Measurements from ENCODE around the gene CD58. TPM values are rescaled to one million over a fixed set of nuclear protein-coding genes. Genes with fewer than 3 reads are reported as not detected.

Gene CD58
- total and polyA plus RNA-seq, 7 donors: 4.7 to 11.9 (median 7.8) TPM

- intact Hi-C loops (cut with DNase I): loop anchor here (5.0 kb wide), 2 partner anchors 43 to 58 kb away; no protein-coding TSS in a partner anchor
- Histone ChIP-seq H3K27ac (peak overlapping the region; percentile 80), H3K4me1 (peaks cover 23% of the 10 kb centered on the region), H3K9me3 (no peaks in the 10 kb centered on the region), H3K36me3 (ENCODE audit: insufficient read depth in 1 of 2, low read depth in 1 of 2) (no peaks in the 10 kb centered on the region), H3K4me3 (peak overlapping the region; percentile 20), H3K27me3 (ENCODE audit: insufficient read depth in 3 of 3, low read length in 2 of 3) (no peaks in the 10 kb centered on the region)
- DNase-seq (peak; percentile 59 to 90), ATAC-seq (peak; percentile 91 to 93 (median 92))
- 29 to 54% (median 42%) methylated on average over 14 of the region's 14 CpGs for WGBS, 3 donors
- TF ChIP-seq, protein P1, sequence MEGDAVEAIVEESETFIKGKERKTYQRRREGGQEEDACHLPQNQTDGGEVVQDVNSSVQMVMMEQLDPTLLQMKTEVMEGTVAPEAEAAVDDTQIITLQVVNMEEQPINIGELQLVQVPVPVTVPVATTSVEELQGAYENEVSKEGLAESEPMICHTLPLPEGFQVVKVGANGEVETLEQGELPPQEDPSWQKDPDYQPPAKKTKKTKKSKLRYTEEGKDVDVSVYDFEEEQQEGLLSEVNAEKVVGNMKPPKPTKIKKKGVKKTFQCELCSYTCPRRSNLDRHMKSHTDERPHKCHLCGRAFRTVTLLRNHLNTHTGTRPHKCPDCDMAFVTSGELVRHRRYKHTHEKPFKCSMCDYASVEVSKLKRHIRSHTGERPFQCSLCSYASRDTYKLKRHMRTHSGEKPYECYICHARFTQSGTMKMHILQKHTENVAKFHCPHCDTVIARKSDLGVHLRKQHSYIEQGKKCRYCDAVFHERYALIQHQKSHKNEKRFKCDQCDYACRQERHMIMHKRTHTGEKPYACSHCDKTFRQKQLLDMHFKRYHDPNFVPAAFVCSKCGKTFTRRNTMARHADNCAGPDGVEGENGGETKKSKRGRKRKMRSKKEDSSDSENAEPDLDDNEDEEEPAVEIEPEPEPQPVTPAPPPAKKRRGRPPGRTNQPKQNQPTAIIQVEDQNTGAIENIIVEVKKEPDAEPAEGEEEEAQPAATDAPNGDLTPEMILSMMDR (IDR thresholded peaks at IDR 0.05): no peak
These were observed 95.6 kb downstream of the CD58 start for GRCh38 chr1:116474921-116475849.

- ATAC-seq: no peak
- WGBS, 3 donors: 54 to 65% (median 65%) methylated on average over 3 of the region's 3 CpGs
- H3K27ac ChIP-seq: no peak overlapping the region
These were observed 98.3 kb downstream of the CD58 start for GRCh38 chr1:116472431-116472961.

DNA sequence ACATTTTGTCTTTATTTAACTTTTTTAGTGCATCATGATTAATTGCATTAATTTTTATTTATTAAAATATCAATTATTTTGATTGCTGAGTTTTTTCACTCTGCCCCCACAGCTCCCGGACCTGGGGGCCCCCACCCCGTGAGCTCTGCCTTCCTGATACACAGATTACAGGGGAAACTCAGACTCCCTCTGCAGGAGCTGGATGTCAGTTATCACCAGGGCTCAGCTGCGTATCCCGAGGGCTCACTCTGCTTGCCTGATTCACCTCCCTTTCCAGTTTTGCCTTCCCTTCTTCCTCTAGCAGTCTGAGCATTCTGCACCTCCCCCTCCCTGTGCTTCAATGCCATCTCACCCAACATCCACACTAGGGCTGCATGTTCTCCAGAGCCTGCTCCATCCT, 99.6 kb downstream of the CD58 start:
- 80 to 84% (median 81%) methylated on average over 4 of the region's 4 CpGs for WGBS, 3 donors
- TF ChIP-seq, protein P1 (IDR thresholded peaks at IDR 0.05): no peak
- intact Hi-C loops (cut with DNase I): no loop called here
- Histone ChIP-seq H3K27ac (no peak overlapping the region), H3K4me3 (no peak overlapping the region), H3K36me3 (ENCODE audit: insufficient read depth in 1 of 2, low read depth in 1 of 2) (no peaks in the 10 kb centered on the region), H3K9me3 (no peaks in the 10 kb centered on the region), H3K27me3 (ENCODE audit: insufficient read depth in 3 of 3, low read length in 2 of 3) (no peaks in the 10 kb centered on the region), H3K4me1 (peaks cover 10% of the 10 kb centered on the region)
- DNase-seq (no peak), ATAC-seq (no peak)

More at GRCh38 chr1:116472431-116472961, 98.3 kb downstream of the CD58 start:
- Histone ChIP-seq H3K4me3 (no peak overlapping the region), H3K36me3 (ENCODE audit: insufficient read depth in 1 of 2, low read depth in 1 of 2) (no peaks in the 10 kb centered on the region), H3K27me3 (ENCODE audit: insufficient read depth in 3 of 3, low read length in 2 of 3) (no peaks in the 10 kb centered on the region), H3K9me3 (no peaks in the 10 kb centered on the region), H3K4me1 (peaks cover 15% of the 10 kb centered on the region)
- intact Hi-C loops (cut with DNase I): no loop called here
- DNase-seq: no peak
- TF ChIP-seq, protein P1 (IDR thresholded peaks at IDR 0.05): no peak

GRCh38 chr1:116470671-116471070, 100.2 kb downstream of the CD58 start:
- ATAC-seq (no peak), DNase-seq (no peak)
- H3K27me3 ChIP-seq (ENCODE audit: insufficient read depth in 3 of 3, low read length in 2 of 3): no peaks in the 10 kb centered on the region
- peaks cover 10% of the 10 kb centered on the region for H3K4me1 ChIP-seq
- H3K4me3 ChIP-seq: no peak overlapping the region
- TF ChIP-seq, protein P1 (IDR thresholded peaks at IDR 0.05): no peak
- H3K9me3 ChIP-seq: no peaks in the 10 kb centered on the region
- WGBS, 3 donors: 89 to 94% (median 90%) methylated on average over 1 of the region's 1 CpG
- H3K36me3 ChIP-seq (ENCODE audit: insufficient read depth in 1 of 2, low read depth in 1 of 2): no peaks in the 10 kb centered on the region
- intact Hi-C loops (cut with DNase I): no loop called here
- no peak overlapping the region for H3K27ac ChIP-seq

Data from psoas muscle (tissue), 8 donors.